HepG2 (cell line): ENCODE results near the gene SND1. TPM values are rescaled to one million over a fixed set of nuclear protein-coding genes. Genes with fewer than 3 reads are reported as not detected.

Experiments
- ATAC-seq: fragments of 200-7000 bp; cut with Tn5 transposase; 3 replicates; pipeline ENCODE4 v1.9.1; 2020; ENCODE audit warnings: mild to moderate bottlenecking, moderate library complexity
- BruUV-seq: library from RNA; stranded (reverse); fragments of 400-500 nt; replicated peaks from 2 replicates; lab custom pipeline; 2021; lab: Mats Ljungman, UMichigan
- CTCF ChIA-PET: fragments of 300-600 bp; formaldehyde crosslinking; extraction: SDS; loops from one replicate; lab custom pipeline; 2021; ENCODE audit warnings: low total read pairs, inconsistent platforms, low intra/inter-chr PET ratio; lab: Yijun Ruan, JAX
- POLR2A ChIA-PET: fragments of 350-600 bp; sonication (Branson Sonifier 250); formaldehyde crosslinking; loops from one replicate; lab custom pipeline; 2020; ENCODE audit warnings: antibody characterized with exemption, inconsistent platforms; lab: Yijun Ruan, JAX
- DNase-seq: peaks from one replicate; pipeline ENCODE4 v3.0.0-alpha.2; 2015; ENCODE audit warnings: low spot score
- FAIRE-seq: peaks from 3 replicates; lab custom pipeline; 2011; peaks lifted over from hg19 to GRCh38; lab: Jason Lieb, UNC
- H2AFZ ChIP-seq: one replicate; pipeline ENCODE4 v1.6.1; 2011; ENCODE audit warnings: low read length, inconsistent platforms
- H3K27ac ChIP-seq: fragments of 300-600 bp; 3 replicates; pipeline ENCODE4 v1.8.0; 2011; ENCODE audit warnings: mixed run types, mild to moderate bottlenecking, mixed read lengths, low read length, inconsistent platforms; ENCODE audit not compliant: insufficient read depth; ENCODE audit errors: extremely low read length
- H3K27me3 ChIP-seq, 2 experiments: fragments of 200-600 bp in 1 of 2; 2 replicates in 1 of 2; 3 replicates in 1 of 2; pipeline versions ENCODE4 v1.6.0 to v1.8.0; 2011; ENCODE audit warnings: low read length in 2 of 2, mild to moderate bottlenecking in 2 of 2, moderate library complexity in 2 of 2, inconsistent platforms in 1 of 2; ENCODE audit not compliant: insufficient read depth in 2 of 2, control insufficient read depth in 1 of 2
- H3K36me3 ChIP-seq, 2 experiments: fragments of 200-600 bp in 1 of 2; replicated peaks in 1 of 2; 2 replicates in 1 of 2; 3 replicates in 1 of 2; pipeline versions ENCODE4 v1.5.1 to v1.8.0; 2011; ENCODE audit warnings: low read length in 2 of 2, inconsistent platforms in 1 of 2; ENCODE audit not compliant: insufficient read depth in 2 of 2, control insufficient read depth in 1 of 2
- H3K4me1 ChIP-seq: 2 replicates; pipeline ENCODE4 v1.5.1; 2012; ENCODE audit warnings: low read length, inconsistent platforms; ENCODE audit not compliant: insufficient read depth
- H3K4me2 ChIP-seq: 2 replicates; pipeline ENCODE4 v1.6.0; 2011; ENCODE audit warnings: low read depth, low read length, inconsistent platforms
- H3K4me3 ChIP-seq, 3 experiments: fragments of 200-600 bp in 1 of 3; sonication (generic), shearing (Covaris generic) in 1 of 3; replicated peaks in 1 of 3; 2 replicates each; pipeline ENCODE4 v1.5.1; 2011 to 2016; ENCODE audit warnings: low read length in 3 of 3, inconsistent platforms in 2 of 3, low read depth in 2 of 3, mild to moderate bottlenecking in 2 of 3, control low read depth in 1 of 3, mixed read lengths in 1 of 3; ENCODE audit not compliant: insufficient read depth in 1 of 3
- H3K79me2 ChIP-seq: one replicate; pipeline ENCODE4 v1.6.1; 2011; ENCODE audit warnings: low read length, inconsistent platforms; ENCODE audit not compliant: insufficient read depth
- H3K9ac ChIP-seq: 2 replicates; pipeline ENCODE4 v1.6.0; 2011; ENCODE audit warnings: mild to moderate bottlenecking, low read depth, low read length, inconsistent platforms; ENCODE audit not compliant: insufficient read depth
- H3K9me3 ChIP-seq: 2 replicates; pipeline ENCODE4 v1.5.1; 2012; ENCODE audit warnings: mild to moderate bottlenecking, low read length
- H4K20me1 ChIP-seq: 2 replicates; pipeline ENCODE4 v1.6.0; 2011; ENCODE audit warnings: inconsistent platforms, mild to moderate bottlenecking, low read length, moderate library complexity; ENCODE audit not compliant: insufficient read depth
- POLR2AphosphoS5 ChIP-seq: IDR thresholded peaks from 2 replicates; pipeline ENCODE4 v1.6.1; 2012; ENCODE audit warnings: low read depth, low read length
- RBM22 ChIP-seq: fragments of 200-400 bp; formaldehyde crosslinking; optimal IDR thresholded peaks from 2 replicates; pipeline ENCODE3; 2017; ENCODE audit warnings: mild to moderate bottlenecking, low read length, moderate library complexity
- ZNF142 ChIP-seq: sonication (generic); formaldehyde crosslinking; IDR thresholded peaks from 2 replicates; pipeline ENCODE4 v1.4.0; 2020; ENCODE audit warnings: missing genetic modification reagents
- WGBS: methylation state at CpG from one replicate; pipeline ENCODE4 v1.1.6; 2017; ENCODE audit warnings: low lambda C conversion rate; 5-methylcytosine and 5-hydroxymethylcytosine counted together
- in situ Hi-C: cut with HindIII; loops from 2 replicates; pipeline ENCODE4 v1.10.0; 2017; ENCODE audit warnings: low pct_unique_long_range_greater_than_20kb; ENCODE audit not compliant: extremely low pct_ligation_motif_present
- intact Hi-C: fragments of 100-400 bp; cut with micrococcal nuclease; formaldehyde crosslinking; loops from one replicate; pipeline ENCODE4 v1.10.0; 2022; ENCODE audit not compliant: unreplicated experiment
- polyA plus RNA-seq, 8 experiments: library from polyadenylated mRNA; depleted of rRNA in 3 of 8; stranded (reverse) in 7 of 8; unstranded in 1 of 8; fragments of >200 nt; fragmentation: Illumina TruSeq in 4 of 8; extraction: Trizol in 4 of 8; gene quantifications; 2 replicates each; pipeline versions ENCODE4 v1.2.1 to v1.2.3, GENCODE V29; 2011 to 2016; ENCODE audit warnings: low read depth in 4 of 8, missing spikeins in 1 of 8, mixed read lengths in 1 of 8; ENCODE audit not compliant: insufficient read depth in 1 of 8
- total RNA-seq, 5 experiments: library from RNA; depleted of rRNA; stranded (reverse); fragments of >200 nt; fragmentation: Illumina TruSeq; extraction: Trizol; gene quantifications; 2 replicates each; pipeline ENCODE4 v1.2.3, GENCODE V29; 2016; ENCODE audit warnings: low read depth in 1 of 5

Gene SND1
- total and polyA plus RNA-seq, 2 of the 13 experiments (the other 11 are each of a cell fraction or from before 2014, with no cell fraction given), result 110 to 182 TPM

GRCh38 chr7:128098629-128099028 is 446.6 kb downstream of the SND1 start:
- H3K4me2 ChIP-seq, result no peak overlapping the region
- H3K9ac ChIP-seq, result no peak overlapping the region
- peaks cover 0 to 10% of the 10 kb centered on the region in 2 experiments for H3K36me3 ChIP-seq
- no peak for DNase-seq
- intact Hi-C loops (no loop called here), in situ Hi-C loops (no loop called here)
- no peaks in the 10 kb centered on the region; the same call in 1 of the 2 replicates for H4K20me1 ChIP-seq
- H3K4me3 ChIP-seq, result no peak overlapping the region
- ChIA-PET POLR2A (no interaction called here), CTCF (no interaction called here)
- H2AFZ ChIP-seq, result no peak overlapping the region
- no peaks in the 10 kb centered on the region for H3K79me2 ChIP-seq
- no peak for ATAC-seq
- BruUV-seq, result no TSS peak
- no peak for FAIRE-seq
- 71% methylated on average over 5 of the region's 5 CpGs for WGBS
- no peaks in the 10 kb centered on the region; a peak in 1 of 5 replicates for H3K27me3 ChIP-seq
- TF ChIP-seq POLR2AphosphoS5 (peak; percentile 7; the same call in 1 of the 2 replicates), ZNF142 (CRISPR knock-in tag) (no peak), RBM22 (peak; percentile 48)
- H3K9me3 ChIP-seq, result no peaks in the 10 kb centered on the region
- H3K4me1 ChIP-seq, result peaks cover 26% of the 10 kb centered on the region
- no peak overlapping the region for H3K27ac ChIP-seq
